Right kidney (tissue), 1 donor: ENCODE measurements around the gene TPX2.

Experiments used
- DNase-seq: peaks from one replicate; pipeline ENCODE4 v3.0.0-alpha.2; 2016

Gene TPX2

GRCh38 chr20:31760519-31761240, 21.6 kb downstream of the TPX2 start:
- no peak for DNase-seq

- no peak for DNase-seq
Measured at GRCh38 chr20:31764641-31765305, 25.7 kb downstream of the TPX2 start.

- no peak for DNase-seq
Measured at GRCh38 chr20:31767805-31768204, 28.7 kb downstream of the TPX2 start.

GRCh38 chr20:31769681-31770080, 30.6 kb downstream of the TPX2 start:
- DNase-seq = no peak

- no peak for DNase-seq
Measured at GRCh38 chr20:31770243-31770642, 31.2 kb downstream of the TPX2 start.

GRCh38 chr20:31774408-31774807, 35.3 kb downstream of the TPX2 start:
- DNase-seq = no peak

GRCh38 chr20:31780839-31781238, 41.7 kb downstream of the TPX2 start:
- DNase-seq = no peak

- no peak for DNase-seq
Measured at GRCh38 chr20:31781945-31782344, 42.9 kb downstream of the TPX2 start.

- DNase-seq = no peak
Measured at GRCh38 chr20:31784354-31785044, 45.4 kb downstream of the TPX2 start.

- no peak for DNase-seq
Measured at GRCh38 chr20:31785089-31785488, 46.0 kb downstream of the TPX2 start.

- no peak for DNase-seq
Measured at GRCh38 chr20:31788578-31788977, 49.5 kb downstream of the TPX2 start.

- no peak for DNase-seq
Measured at GRCh38 chr20:31790401-31790800, 51.3 kb downstream of the TPX2 start.

GRCh38 chr20:31797364-31797763, 58.3 kb downstream of the TPX2 start:
- DNase-seq = no peak

- DNase-seq = no peak
Measured at GRCh38 chr20:31801508-31801907, 62.4 kb downstream of the TPX2 start.

- no peak for DNase-seq
Measured at GRCh38 chr20:31803552-31804291, 64.6 kb downstream of the TPX2 start.

GRCh38 chr20:31806564-31807355, 67.7 kb downstream of the TPX2 start:
- no peak for DNase-seq

GRCh38 chr20:31808481-31808880, 69.4 kb downstream of the TPX2 start:
- no peak for DNase-seq

- DNase-seq = no peak
Measured at GRCh38 chr20:31809661-31810060, 70.6 kb downstream of the TPX2 start.

- DNase-seq = no peak
Measured at GRCh38 chr20:31811198-31811597, 72.1 kb downstream of the TPX2 start.

- DNase-seq = no peak
Measured at GRCh38 chr20:31811796-31812728, 73.0 kb downstream of the TPX2 start.

GRCh38 chr20:31813611-31814010, 74.5 kb downstream of the TPX2 start:
- no peak for DNase-seq
